Stimulated activated CD8-positive, alpha-beta memory T cell treated with anti-CD3 and anti-CD28 coated beads, Interleukin-4, amount 100 ng/mL, for 1 hour (primary cell): ENCODE data around the gene IMP3.
"Not testable (repeated sequence)": the region's sequence is repeated elsewhere in the genome, so short reads cannot be mapped to it uniquely, and the experiment has no call there.

ENCODE experiments used
- DNase-seq, 2 donors: peaks; one replicate each; pipeline ENCODE4 v3.0.0-alpha.2; 2020; ENCODE audit warnings: low read depth in 2 of 2, low spot score in 1 of 2

The IMP3 gene, protein sequence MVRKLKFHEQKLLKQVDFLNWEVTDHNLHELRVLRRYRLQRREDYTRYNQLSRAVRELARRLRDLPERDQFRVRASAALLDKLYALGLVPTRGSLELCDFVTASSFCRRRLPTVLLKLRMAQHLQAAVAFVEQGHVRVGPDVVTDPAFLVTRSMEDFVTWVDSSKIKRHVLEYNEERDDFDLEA

DNA sequence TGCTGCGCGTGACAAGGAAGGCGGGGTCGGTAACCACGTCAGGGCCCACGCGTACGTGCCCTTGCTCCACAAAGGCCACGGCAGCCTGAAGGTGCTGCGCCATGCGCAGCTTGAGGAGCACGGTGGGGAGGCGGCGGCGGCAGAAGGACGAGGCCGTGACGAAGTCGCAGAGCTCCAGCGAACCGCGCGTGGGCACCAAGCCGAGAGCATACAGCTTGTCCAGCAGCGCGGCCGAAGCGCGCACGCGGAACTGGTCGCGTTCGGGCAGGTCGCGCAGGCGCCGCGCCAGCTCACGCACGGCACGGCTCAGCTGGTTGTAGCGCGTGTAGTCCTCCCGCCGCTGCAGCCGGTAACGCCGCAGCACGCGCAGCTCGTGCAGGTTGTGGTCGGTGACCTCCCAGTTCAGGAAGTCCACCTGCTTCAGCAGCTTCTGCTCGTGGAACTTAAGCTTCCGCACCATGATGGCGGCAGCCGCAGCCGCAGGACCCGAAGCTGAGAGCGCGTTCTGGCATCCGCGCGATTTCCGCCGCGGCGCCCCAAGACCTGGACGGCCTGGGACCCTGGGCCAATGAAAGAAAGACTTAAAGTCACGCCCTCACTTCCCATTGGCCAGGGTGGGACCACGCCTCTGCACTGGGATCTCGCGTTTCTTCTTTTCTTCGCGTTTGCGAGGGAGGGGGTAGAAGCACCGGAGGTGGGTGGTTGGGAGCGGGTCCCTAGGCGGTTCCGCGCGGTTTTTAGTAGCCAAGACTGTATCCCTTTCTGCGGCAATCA, at the start of gene IMP3:
Gene IMP3, minus strand, starts transcription at position 516 of the 774 bp plus-strand sequence. Its CDS starts 56 bp downstream, at position 460.
- DNase-seq, result peak; percentile 66 to 86

DNA sequence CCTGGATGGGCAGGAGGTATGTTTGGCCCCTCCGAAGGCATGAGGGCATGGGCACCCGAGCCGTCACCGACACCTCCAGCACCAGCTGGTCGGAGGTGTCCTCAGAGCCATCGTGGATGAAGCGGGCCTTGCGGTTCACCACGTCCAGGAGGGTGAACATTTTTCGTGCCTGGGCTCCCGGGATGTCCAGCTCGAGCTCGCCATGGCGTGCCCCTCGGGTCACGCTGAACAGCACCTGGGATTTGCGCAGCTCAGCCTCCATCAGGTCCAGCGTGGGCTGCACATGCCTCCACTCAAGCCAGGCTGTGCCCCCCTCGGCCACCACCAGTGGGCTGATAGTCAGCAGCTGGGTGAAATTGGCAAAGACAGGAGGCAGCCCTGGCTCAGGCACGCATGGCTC, 49.4 kb upstream of the IMP3 start:
- DNase-seq, result not testable (repeated sequence)

DNA sequence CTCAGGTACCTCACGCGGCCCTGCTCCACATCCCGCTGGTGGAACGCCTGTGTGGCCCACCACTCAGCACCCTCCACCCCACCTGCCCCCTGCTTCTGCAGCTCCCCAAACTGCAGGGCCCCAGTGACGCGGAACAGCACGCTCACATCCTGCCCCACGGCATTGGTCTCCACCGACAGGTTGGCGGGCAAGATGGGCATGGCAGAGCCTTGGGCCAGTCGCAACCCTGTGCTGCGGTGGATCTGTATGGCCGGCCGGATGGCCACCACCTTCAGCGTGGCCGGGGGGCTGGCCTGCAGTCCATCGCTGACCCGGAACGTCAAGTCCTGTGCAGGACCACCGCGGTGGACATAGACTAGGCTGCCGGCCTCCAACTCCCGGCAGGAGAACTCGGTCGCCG, 48.8 kb upstream of the IMP3 start:
- no peak for DNase-seq

DNA sequence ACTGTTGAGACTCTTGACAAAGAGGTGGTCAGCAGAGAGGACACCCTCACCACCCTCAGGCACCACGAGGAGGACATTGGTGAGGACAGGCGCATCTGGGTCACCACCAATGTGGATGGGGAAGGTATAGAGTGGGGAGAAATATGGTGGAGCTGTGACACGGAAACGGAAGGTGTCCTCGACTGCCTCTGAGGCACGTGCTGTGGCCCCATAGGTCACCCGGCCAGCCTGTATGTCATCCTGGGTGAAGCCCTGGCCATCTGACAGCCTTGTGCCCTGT, 48.2 kb upstream of the IMP3 start:
- DNase-seq, result no peak

DNA sequence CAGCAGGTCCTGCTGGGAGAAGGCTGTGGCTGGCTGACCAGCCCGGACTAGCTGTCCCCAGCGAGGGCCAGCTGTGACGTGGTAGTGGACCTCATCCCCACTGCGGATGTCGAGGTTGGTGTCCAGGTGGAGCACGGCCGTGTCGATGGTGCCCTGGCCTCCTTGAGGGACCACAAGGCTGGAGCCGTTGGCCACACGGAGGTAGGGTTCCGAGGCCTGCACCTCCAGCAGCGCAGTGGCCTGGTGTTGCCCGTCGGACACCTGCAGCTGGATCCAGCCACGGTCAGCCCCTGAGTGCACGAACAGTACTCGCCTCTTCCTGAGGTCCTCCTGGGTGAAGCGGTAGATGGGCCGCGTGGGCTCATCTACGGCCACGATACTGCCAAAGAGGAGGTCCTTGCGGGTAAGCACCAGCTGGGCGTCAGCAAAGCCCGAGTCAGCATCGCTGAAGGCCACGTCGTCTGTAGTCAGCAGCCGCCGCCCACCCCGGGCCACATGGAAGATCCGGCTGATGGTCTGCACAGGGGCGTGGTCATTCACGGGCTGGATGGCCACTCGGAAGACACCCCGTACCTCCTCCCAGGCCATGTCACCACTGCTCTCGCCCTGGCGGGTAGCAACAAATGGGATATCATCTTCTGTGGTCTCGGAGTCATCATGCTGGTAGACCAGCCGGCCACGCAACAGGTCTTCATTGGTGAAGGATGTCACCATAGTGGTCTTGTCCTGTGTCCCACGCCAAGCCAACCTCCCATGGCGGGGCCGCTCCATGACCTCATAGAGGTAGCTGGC, 47.7 kb upstream of the IMP3 start:
- no peak for DNase-seq

DNA sequence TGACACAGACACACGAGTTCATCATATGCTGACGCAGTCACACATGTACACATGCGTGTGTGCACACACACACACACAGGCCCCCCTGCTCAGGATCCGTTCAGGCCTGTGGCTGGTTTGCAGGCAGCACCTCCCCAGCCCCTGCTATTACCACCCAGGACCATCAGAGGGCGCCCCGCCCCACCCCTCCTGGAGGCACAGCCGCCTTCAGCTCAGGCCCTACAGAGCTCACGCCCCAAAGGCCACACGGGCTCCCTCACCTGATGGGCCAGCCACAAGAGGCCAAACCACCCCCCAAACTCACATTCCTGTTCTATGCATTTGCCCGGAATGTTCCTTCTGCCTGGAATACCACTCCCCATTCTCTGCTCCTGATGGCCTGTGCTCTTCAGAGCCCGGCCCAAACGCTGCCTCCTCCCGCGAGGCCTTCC, 46.2 kb upstream of the IMP3 start:
- peak; percentile 38 to 59 for DNase-seq

DNA sequence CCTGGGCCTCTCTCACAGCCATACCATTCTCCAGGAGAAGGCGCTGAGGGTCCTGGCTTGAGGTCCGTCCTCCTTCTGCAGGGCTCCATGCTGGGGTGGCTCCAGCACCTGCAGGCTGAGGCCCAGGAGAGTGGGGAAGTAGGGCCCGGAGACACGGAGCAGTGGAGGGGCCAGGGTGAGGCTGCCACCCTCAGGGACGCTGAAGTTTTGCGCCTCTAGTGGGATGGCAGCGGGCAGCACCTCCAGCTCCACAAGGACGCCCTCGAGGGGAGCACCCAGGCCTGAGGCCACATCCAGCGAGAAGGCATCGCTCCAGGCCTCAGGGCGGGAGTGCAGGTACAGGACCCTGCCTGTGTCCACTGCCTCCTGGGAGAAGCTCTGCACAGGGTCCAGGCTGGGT, 45.2 kb upstream of the IMP3 start:
- no peak for DNase-seq

DNA sequence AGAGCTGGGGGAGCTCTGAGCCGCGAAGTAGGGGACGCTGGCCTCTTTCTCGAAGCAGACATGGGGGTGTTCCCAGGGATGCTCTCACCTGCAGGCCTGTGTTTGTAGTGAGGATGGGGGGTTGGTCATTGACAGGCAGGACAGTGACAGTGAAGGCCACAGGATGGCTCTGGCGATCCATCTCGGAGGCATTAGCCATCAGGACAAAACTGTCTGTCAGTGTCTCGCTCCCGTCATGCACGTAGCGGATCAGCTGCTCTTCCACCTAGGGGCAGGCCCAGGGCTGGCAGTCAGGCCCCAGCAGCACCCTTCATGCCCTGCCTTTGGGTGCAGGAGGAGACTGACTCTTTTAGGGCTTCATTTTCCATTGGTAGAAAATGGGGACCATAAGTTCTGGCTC, 44.6 kb upstream of the IMP3 start:
- no peak for DNase-seq

DNA sequence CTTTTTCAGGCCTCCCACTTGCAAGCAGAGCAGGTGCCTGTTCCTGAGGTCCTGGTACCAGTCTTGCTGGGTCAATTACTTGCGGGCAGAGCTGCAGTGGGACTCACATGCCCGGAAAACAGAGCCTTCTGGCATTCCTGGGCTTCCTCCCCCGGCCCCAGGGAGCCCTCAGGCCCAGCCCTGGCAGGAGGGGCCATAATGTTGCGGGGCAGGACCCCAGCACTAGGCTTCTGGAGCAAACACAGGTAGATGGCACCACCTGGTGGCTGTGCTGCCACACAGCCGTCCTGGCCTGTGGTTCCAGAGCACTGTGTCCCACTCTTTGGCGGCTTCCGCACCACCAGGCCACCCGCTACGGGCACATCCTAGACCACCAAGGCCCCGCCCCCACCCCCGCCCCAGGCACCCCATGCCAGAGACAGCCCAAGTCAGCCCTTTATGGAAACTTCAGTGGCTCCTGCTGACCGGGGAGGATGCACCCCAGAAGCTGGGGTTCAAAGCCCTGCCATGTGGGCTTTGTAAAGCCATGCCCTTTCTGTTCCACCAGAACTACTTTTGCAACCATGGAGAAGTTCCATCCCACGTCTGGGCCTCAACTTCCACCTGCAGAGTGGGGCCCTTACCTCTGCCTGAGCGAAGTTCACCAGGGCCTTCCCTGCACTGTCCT, 43.8 kb upstream of the IMP3 start:
- peak; percentile 15 to 39 for DNase-seq

DNA sequence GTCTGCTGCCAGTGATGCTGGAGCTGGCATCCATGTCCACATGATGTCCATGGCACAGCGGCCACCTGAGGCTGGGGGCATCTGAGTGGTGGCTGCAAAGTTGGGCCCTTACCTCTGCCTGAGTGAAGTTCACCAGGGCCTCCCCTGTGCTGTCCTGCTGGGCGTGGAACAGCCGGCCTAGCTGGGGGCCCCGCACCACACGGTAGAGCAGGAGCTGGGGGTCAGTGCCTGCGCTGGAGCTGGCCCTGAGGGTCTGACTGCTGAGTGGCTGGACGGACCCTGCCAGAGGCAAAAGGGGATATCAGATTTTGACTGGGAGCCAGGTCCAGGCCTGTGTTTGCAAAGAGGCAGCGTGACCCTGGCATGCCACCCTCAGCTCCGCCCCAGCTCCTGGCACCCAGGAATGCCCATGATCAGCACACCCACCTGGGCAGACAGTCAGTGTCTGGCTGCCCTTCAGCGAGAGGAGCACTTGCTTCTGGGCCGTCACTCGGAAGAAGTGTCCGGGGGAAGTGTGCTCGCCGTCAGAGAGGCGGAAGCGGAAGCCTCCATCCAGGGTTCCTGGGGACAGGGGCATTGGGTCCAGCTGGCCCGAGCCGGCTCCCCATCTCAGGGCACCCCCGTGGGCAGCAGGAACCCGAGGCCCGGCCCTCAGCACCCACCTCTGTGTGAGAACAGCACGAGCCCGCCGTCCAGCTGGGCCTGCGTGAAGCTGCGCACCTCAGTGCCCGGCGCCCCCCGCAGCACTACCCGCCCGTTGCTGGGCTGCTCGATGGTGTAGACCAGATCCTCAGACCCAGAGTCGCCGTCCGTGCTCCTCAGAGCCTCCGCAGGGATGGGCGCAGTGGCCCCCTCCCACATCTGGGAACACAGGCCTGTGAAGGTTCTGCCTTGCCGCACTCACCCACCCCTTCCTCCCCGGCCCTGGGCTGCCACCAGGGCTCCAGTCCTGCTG, 42.4 kb upstream of the IMP3 start:
- DNase-seq, result no peak

DNA sequence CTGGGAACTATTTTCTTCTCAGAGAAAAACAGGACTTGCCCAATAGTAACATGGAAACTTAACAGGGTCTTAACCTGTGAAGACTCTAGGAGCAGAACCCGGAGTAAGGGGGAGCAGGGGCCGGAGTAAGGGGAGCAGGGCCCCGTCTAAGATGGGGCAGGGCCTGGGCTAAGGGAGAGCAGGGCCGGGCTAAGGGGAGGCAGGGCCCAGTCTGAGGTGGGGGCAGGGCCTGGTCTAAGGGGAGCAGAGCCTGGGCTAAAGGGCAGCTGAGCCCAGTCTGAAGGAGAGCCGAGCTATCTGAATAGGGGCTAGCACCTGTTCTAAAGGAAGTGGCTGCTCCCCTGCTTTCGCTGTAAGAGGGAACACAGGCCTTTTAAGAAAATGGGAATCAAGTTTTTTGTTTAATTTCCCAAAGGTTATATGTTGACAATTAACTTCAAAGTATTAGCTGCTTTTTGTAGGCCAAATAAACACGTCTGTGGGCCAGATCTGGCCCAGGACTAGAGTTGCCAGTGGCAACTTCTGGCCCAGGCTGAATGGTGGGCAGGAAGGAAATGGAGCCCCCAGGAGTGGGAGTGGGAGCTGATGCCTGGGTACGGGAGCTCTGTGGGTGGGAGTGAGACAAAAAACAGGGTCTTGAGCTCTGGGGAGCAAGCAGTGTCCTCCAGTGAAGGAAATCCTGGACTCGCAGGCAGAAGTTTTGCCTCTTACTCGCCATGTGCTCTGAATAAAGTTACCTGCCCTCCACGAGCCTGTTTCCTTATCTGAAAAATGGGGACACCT, 40.2 kb upstream of the IMP3 start:
- no peak for DNase-seq

DNA sequence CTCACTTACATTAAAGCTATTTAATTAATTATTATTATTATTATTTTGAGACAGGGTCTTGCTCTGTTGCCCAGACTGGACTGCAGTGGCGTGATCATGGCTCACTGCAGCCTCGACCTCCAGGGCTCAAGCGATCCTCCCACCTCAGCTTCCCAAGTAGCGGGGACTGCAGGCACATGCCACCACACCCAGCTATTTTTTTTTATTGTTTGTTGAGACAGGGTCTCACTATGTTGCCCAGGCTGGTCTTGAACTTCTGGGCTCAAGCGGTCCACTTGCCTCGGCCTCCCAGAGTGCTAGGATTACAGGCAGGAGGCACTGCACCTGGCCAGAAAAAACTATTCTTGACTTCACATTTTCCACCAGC, 38.3 kb upstream of the IMP3 start:
- DNase-seq, result not testable (repeated sequence)

DNA sequence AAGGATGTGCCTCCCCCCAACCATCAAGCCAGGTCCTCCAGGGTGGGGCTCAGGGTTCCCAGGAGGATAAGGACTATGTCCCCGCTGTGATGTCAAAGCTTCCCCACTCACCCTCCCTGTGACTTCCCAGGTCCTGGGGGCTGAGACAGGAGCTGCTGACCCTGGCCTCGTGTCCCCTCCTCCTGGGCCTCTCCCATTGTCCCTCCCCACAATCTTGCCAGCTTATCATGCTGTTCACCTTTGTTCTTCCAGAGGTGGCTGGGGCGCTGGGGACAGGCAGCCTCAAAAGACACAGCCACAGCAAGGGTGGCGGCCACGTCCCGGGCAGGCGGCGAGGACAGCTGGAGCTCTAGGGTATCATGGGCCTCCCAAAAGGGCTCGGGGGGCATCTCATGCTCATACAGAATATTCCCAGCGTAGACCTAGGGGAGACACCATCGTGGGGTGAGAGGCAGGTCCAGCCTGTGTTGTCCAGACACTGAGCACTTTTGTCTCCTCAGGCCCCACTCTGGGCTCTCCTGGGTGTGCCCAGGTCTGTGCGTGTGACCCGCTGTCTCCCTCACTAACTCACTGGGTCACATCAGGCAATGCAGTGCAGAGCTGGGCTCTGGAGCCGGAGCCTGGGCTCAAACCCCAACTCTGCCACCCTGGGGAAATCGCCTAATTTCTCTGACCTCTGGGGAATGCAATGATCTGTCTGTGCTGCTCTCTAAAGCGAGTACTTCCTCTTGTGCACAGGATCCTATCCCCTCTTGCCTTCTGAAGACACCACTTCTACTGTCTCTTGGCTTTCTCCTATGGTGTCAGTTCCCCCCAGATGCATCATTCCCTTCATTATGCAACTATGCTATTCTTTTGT, 37.7 kb upstream of the IMP3 start:
- no peak for DNase-seq

DNA sequence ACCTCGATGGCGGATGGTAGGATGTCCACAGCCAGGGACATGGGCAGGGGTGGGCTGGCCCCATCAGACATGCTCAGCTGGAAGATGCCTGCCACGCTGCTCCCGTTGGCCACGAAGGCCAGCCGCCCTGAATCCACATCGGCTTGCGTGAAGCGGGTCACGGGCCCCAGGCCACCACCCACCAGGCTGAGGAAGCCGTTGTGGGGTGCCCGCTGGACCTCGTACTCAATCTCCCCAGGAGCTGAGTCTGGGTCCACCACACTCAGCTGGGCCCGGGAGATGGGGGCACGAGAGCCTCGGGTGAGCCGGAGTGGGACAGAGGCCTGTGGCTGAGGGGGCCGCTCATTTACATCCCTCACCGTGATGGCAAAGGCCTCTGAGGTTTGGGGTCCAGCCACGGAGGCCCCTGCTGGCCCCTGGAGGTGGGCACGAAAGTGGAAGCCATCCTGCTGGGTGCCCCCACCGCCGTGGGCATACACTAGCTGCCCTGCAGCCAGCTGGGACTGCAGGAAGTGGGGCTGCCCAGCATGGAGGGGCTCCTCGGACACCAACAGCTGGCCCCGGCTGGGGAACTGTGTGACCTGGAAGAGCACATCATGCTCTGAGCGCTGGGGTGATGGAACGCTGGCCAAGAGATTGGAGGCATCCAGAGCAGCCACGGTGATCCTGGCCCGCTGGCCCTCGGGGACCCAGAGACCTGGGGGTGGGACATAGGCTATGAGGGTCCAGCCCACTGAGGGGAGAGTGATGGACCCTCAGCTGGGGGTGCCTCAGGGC, 36.9 kb upstream of the IMP3 start:
- no peak for DNase-seq

DNA sequence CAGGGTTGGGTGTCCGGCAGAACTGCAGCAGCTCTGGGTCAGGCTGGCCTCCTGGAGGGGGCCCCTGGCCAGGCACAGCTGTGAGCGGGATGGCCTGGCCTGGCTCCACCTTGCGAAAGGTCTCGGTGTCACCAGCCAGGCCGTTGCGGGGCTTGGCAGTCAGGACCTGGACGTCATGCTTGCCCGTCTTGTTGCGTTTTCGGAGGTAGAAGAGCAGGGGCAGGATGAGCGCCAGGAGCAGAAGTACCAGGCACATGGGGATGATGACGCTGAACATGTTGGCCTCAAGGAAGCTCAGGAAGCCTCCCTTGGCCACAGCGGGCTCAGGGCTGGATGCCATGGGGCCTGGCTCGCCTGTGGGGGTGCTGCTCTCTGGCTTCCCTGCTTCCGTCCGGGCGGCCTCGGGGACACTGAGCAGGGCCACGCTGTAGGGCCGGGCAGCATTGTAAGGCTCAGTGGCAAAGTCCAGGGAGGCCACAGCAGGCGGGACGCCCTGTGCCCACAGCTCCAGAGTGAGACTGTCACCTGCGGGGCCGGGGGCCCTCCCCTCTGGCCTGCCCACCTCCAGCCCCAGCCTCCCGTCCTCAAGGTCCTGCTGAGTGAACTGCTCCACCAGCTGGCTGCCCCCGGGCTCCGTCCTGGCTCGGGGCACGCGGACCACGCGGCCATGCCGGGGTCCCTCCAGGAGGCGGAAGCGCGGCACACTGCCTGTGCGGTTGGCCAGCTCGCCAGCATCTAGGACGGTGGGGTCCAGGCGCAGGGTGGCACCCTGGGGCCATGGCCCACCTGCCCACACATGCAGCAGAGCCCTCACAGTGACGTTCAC, 35.8 kb upstream of the IMP3 start:
- no peak for DNase-seq

DNA sequence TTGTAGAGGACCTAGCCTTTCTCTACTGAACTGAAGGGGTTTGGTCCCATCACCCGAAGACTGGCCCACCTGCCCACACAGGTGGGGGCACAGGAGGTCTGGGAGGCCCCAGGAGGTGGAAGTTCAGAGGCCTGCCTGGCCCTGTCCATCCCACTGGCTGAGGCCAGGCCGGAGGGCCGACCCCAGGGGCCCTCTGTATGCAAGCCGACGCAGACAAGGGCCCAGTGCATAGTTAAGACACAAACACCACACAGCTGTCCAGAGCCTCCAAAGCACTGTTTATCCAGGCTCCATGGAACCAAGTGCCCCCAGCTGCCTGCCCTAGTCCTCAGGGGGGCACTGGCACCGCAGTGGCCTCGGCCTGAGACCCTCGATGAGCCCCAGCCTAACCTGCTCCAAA, 34.3 kb upstream of the IMP3 start:
- DNase-seq, result no peak
